Spleen (tissue), 7 donors: Measurements from ENCODE around the gene HLA-DQB2.

ENCODE experiments used
- CTCF ChIP-seq, 11 experiments: fragments of 200-600 bp in 7 of 11; fragments of 450-650 bp in 4 of 11; sonication (generic) in 4 of 11; IDR thresholded peaks in 8 of 11; conservative IDR thresholded peaks in 3 of 11; 1 replicate in 7 of 11; 2 replicates in 4 of 11; pipeline versions ENCODE4 v1.4.0 to v1.8.0; 2016 to 2021; ENCODE audit warnings: antibody characterized with exemption in 11 of 11, inconsistent platforms in 4 of 11, mild to moderate bottlenecking in 1 of 11
- POLR2A ChIP-seq, 3 donors: fragments of 450-650 bp; IDR thresholded peaks; one replicate each; pipeline ENCODE4 v1.5.1; 2017; ENCODE audit warnings: antibody characterized with exemption in 3 of 3, mild to moderate bottlenecking in 1 of 3
- POLR2AphosphoS5 ChIP-seq, 3 donors: sonication (generic); formaldehyde crosslinking; IDR thresholded peaks; one replicate each; pipeline ENCODE4 v1.5.1; 2017; ENCODE audit warnings: antibody characterized with exemption in 3 of 3
- donor health status: DM: no; HTN: no; CAD: no; lungs with moderate emphysema.
- donor health status: DM: no; HTN: no; CAD: no.
- donor health status: DM: no; HTN: no; CAD: no.

GRCh38 chr6:32738126-32738525 is 25.2 kb downstream of the HLA-DQB2 start:
- TF ChIP-seq POLR2A (IDR thresholded peaks at IDR 0.05) (no peak), CTCF (IDR thresholded peaks at IDR 0.05 in 8 of 11, conservative IDR thresholded peaks at IDR 0.05 in 3 of 11) (no peak), POLR2AphosphoS5 (IDR thresholded peaks at IDR 0.05) (no peak)
